ENCODE measurements around the gene HOXD11.

DNA sequence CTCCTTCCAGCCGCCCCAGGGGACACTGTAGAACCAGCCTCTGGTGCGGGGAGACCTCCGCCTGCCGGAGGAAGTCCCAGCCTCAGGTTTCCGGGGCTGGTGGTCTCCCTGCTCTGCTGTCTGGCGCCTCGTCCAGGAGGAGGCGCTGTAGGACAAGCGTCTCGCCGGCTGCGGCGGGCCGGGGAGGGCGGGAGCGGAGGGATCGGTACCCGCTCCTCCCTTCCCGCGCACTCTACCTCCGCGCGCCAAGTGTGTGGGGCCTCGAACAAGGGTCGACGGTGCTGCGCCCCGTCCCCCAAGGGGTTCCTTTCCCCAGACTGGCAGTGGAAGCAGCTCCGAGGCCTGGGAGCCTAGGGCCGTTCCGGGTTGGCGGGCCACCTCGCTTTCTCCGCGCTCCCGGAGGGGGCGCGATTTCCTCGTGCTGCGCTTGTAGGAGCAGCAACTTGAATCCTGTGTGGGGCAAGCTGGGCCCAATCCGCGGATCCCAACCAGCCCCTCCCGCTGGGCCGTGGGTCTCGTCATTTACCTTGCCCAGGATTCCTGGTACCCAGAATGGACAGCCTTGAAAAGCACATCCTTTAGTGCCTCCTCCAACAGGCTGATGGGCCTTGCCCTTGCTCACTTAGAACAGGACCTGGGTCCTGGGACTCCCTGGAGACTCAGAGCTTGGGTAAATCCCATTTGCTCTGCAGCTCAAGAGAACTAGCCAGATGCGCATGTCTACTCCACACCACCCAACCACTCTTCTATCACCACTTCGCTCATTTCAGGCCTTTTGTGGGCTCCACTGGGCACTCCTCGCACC lies 33.6 kb downstream of the HOXD11 start:
- TF ChIP-seq FOXP1 (CRISPR knock-in tag; IDR thresholded peaks at IDR 0.05; ENCODE audit: borderline replicate concordance) = peak; percentile 87; the same call in 1 of the 2 replicates
- TF ChIP-seq, protein P1, sequence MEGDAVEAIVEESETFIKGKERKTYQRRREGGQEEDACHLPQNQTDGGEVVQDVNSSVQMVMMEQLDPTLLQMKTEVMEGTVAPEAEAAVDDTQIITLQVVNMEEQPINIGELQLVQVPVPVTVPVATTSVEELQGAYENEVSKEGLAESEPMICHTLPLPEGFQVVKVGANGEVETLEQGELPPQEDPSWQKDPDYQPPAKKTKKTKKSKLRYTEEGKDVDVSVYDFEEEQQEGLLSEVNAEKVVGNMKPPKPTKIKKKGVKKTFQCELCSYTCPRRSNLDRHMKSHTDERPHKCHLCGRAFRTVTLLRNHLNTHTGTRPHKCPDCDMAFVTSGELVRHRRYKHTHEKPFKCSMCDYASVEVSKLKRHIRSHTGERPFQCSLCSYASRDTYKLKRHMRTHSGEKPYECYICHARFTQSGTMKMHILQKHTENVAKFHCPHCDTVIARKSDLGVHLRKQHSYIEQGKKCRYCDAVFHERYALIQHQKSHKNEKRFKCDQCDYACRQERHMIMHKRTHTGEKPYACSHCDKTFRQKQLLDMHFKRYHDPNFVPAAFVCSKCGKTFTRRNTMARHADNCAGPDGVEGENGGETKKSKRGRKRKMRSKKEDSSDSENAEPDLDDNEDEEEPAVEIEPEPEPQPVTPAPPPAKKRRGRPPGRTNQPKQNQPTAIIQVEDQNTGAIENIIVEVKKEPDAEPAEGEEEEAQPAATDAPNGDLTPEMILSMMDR (IDR thresholded peaks at IDR 0.05) = peak; percentile 91
- TF ChIP-seq CBFB (CRISPR knock-in tag; IDR thresholded peaks at IDR 0.05; ENCODE audit: low read depth) = no peak
- TF ChIP-seq, protein P2, sequence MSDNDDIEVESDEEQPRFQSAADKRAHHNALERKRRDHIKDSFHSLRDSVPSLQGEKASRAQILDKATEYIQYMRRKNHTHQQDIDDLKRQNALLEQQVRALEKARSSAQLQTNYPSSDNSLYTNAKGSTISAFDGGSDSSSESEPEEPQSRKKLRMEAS (CRISPR knock-in tag; IDR thresholded peaks at IDR 0.05) = peak; percentile 72
- TF ChIP-seq PRRX2 (CRISPR knock-in tag; IDR thresholded peaks at IDR 0.05) = no peak
- TF ChIP-seq KAT7 (CRISPR knock-in tag; IDR thresholded peaks at IDR 0.05; ENCODE audit: borderline replicate concordance) = peak; percentile 48; the same call in 1 of the 2 replicates

Measured in WTC11 (cell line).